A204.1 (cell line): ENCODE measurements around the gene TRANK1.
"Not testable (repeated sequence)": the region's sequence is repeated elsewhere in the genome, so short reads cannot be mapped to it uniquely, and the experiment has no call there.

Source experiments
- FAIRE-seq: peaks from 2 replicates; lab custom pipeline; 2012; peaks lifted over from hg19 to GRCh38; lab: Jason Lieb, UNC

TRANK1 gene

GRCh38 chr3:36957063-36957462 is 12.2 kb upstream of the TRANK1 start:
- no peak for FAIRE-seq

GRCh38 chr3:36956155-36956554 is 11.3 kb upstream of the TRANK1 start:
- no peak for FAIRE-seq

DNA sequence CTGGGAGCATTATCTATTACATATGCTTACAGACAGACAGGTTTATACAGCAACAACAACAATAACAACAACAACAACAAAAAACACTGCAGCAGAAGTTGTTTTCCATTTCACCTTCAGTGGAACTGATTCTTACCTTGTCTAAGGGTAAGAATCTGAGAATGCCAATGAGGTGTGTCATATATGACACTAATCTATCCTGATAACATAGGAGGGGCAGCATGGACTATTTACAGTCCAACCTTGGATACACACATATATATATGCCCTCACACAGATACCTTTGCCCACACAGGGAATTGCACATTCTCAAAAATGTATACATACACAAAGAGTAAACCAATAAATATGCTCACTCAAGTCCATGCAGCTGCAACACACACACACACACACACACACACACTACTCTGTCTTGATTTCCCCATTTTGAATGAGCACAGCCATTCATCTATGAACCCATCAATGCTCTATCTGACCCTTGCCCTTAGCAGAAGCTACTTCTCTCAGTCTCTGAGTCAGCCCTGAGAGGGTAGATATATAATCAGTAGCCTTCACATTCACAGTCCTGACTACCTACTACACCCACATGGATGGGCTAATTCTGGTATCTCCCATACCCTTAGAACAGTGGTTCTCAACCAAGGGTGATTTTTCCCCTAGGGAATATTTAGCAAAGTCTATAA is 9.7 kb upstream of the TRANK1 start:
- no peak for FAIRE-seq

DNA sequence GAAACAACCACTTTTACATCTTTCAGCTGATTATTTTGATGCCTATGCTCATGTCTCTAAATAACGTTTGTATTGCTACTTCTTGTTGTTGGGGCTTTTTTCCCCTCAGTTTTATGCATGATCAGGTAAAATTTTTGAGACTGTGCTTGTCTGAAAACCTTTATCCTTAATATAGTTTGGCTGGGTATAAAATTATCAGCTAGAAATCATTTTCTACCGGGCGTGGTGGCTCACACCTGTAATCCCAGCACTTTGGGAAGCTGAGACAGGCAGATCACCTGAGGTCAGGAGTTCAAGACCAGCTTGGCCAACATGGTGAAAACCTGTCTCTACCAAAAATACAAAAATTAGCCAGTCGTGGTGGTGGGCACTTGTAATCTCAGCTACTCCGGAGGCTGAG is 3.0 kb upstream of the TRANK1 start:
- not testable (repeated sequence) for FAIRE-seq

- no peak for FAIRE-seq
Observed at GRCh38 chr3:36945333-36945980, 603 bp upstream of the TRANK1 start.

- no peak for FAIRE-seq
Observed at GRCh38 chr3:36944012-36944640, 728 bp downstream of the TRANK1 start.

DNA sequence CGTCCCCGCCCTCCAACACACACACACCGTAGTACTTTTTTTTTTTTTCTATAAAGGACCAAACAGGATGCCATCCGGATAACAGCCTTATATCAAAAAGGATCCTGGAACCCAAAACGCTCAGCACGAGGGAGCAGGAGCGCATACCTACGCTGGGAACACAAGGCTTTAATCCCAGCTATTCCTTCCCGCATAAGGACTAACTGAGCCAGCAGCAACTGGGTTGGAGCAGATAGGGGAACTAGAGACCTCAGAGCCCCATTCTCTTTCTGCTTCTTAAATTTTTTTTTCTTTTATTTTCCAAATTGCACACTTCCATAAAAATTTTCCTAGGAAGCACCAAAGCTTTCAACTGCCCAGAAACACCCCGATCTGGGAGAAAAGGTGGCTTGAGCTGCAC is 1.3 kb downstream of the TRANK1 start:
- no peak for FAIRE-seq

DNA sequence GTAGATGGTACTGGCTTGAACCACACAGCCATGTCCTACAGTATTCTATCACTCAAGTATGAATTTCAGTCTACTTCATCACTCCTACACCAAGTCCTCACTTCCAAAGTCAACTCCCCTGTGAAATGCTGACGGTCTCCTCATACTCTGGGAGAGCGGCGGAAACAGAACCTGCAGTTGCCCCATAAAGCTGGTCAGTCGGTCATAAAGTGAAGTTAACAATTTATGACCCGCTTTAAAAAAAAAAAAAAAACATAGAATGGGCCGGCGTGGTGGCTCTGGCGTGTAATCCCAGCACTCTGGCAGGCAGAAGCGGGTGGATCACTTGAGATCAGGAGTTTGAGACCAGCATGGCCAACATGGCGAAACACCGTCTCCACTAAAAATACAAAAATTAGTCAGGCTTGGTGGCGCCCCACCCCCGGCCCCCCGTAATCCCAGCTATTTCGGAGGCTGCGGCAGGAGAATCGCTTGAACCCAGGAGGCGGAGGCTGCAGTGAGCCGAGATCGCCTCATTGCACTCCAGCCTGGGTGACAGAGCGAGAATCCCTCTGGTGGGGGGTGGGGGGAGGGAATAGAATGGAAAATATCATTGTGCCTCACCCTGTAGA is 2.1 kb downstream of the TRANK1 start:
- FAIRE-seq: no peak

- no peak for FAIRE-seq
Observed at GRCh38 chr3:36941658-36942057, 3.2 kb downstream of the TRANK1 start.

GRCh38 chr3:36941162-36941561 is 3.7 kb downstream of the TRANK1 start:
- no peak for FAIRE-seq

- FAIRE-seq: no peak
Observed at GRCh38 chr3:36937492-36937891, 7.4 kb downstream of the TRANK1 start.

GRCh38 chr3:36933540-36934296 is 11.1 kb downstream of the TRANK1 start:
- FAIRE-seq: no peak

GRCh38 chr3:36931424-36931823 is 13.4 kb downstream of the TRANK1 start:
- FAIRE-seq: not testable (repeated sequence)

DNA sequence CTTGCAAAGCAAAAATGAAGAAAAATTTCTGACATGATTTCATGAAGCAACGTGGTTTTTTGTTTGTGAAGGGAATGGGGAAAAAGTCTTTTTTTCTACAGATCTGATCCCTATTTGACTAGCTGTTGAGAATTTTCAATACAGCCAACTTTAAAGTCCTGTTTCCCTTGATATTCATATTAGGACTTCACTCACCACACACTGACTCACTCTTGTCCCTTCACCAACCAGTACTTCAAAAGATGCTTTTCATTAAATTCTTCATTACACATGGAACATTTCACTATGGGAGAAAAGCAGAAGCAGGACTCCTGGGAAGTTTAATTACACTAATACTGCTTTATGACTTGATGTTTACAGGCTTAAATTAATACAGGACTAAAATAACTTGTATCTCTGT is 16.6 kb downstream of the TRANK1 start:
- FAIRE-seq: no peak

DNA sequence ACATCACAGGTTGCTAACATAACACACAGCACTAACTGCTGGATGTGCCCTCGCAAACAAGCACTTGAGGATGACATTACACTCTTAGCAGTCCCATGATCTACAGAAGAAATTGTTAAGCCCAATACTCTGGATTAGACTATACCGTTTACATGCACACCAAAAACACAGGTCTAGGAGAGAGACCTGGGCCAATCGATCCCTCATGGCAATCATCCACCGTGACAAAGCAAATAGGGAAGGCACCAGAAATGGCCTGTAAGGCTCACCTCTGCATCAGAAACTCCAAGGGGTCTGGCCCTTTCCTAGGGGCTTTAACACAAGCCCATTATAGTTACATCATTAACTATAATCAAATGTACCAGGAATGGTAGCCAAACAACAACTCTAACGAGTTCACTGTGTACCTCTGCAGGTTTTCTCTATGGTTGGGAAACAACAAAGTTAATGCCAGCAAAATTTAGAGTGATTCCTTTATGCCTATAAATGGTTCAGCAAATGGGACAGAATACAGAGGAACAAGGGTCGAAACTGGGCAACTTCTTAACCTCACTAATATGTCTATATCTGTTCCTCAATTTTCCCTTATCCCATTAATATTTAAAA is 18.5 kb downstream of the TRANK1 start:
- no peak for FAIRE-seq

- FAIRE-seq: no peak
Observed at GRCh38 chr3:36924744-36925521, 19.9 kb downstream of the TRANK1 start.

GRCh38 chr3:36923981-36924743 is 20.7 kb downstream of the TRANK1 start:
- no peak for FAIRE-seq

GRCh38 chr3:36923523-36923943 is 21.3 kb downstream of the TRANK1 start:
- FAIRE-seq: no peak

- FAIRE-seq: no peak
Observed at GRCh38 chr3:36920884-36921567, 23.8 kb downstream of the TRANK1 start.
